PC-3 (cell line): ENCODE measurements around the gene ANK3.

Source experiments
- EZH2phosphoT487 ChIP-seq: fragments of 300-600 bp; sonication (generic); IDR thresholded peaks from 2 replicates; pipeline ENCODE4 v1.6.1; 2018; ENCODE audit warnings: mild to moderate bottlenecking, antibody characterized with exemption, low read length, borderline replicate concordance
- TF ChIP-seq, protein P1 (sequence below): fragments of 300-600 bp; sonication (generic); conservative IDR thresholded peaks from 2 replicates; pipeline ENCODE4 v1.5.1; 2017; ENCODE audit warnings: antibody characterized with exemption, low read depth, mild to moderate bottlenecking, low read length

DNA sequence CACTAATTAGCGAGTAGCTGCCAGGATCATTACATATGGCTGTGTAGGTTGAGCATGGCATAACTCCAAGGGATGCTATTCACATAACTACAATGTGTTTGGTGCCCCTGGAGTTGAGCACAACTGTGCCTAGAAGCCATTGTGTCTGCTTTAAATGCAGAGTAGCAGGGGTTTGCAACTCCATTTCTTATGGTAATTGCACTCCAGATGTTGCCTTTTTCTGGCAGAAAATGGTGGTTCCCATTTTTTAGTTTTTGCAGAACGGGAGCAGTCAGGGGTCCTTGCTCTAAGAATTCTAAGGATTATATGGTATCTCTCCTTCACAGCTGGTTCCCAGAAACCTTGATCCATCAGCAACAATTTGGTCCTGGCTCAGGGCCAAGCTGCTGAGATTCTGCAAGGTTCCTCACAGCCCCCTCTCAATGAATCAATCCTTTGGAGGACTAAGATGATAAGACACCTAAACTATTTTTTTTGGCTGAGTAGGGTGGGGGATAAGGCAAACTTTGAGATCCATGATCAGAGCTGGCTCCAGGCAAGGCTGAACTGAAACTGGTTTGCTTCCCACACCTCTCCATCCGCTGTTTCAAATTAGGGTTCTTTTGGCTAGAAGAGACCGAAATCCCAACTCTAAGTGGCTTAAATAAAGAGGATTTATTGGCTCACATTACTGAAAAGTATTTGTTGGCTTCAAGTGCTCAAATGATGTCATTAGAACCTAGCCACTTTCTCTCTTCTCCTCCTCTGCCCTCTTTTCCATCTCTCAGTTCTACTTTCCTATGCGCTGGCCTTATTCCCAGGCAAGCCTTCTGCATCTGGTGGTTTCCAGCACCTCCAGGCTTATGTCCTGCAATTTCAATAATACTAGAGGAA lies 385.8 kb downstream of the ANK3 start:
- TF ChIP-seq EZH2phosphoT487, result no peak
- TF ChIP-seq, protein P1, sequence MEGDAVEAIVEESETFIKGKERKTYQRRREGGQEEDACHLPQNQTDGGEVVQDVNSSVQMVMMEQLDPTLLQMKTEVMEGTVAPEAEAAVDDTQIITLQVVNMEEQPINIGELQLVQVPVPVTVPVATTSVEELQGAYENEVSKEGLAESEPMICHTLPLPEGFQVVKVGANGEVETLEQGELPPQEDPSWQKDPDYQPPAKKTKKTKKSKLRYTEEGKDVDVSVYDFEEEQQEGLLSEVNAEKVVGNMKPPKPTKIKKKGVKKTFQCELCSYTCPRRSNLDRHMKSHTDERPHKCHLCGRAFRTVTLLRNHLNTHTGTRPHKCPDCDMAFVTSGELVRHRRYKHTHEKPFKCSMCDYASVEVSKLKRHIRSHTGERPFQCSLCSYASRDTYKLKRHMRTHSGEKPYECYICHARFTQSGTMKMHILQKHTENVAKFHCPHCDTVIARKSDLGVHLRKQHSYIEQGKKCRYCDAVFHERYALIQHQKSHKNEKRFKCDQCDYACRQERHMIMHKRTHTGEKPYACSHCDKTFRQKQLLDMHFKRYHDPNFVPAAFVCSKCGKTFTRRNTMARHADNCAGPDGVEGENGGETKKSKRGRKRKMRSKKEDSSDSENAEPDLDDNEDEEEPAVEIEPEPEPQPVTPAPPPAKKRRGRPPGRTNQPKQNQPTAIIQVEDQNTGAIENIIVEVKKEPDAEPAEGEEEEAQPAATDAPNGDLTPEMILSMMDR, result no peak
